ENCODE measurements around the gene CYP24A1. TPM values are rescaled to one million over a fixed set of nuclear protein-coding genes. Genes with fewer than 3 reads are reported as not detected.

CYP24A1 gene
- total and polyA plus RNA-seq, 2 of the 8 experiments (the other 6 are each of a cell fraction or from before 2014, with no cell fraction given), result not detected

- TF ChIP-seq CHD7 (IDR thresholded peaks at IDR 0.05; ENCODE audit: insufficient replicate concordance, low read length) (no peak), POLR2AphosphoS5 (IDR thresholded peaks at IDR 0.05; ENCODE audit: low read depth, low read length) (no peak), SP1 (IDR thresholded peaks at IDR 0.05; ENCODE audit: low read depth, low read length) (no peak), BACH1 (IDR thresholded peaks at IDR 0.05; ENCODE audit: low read length) (no peak), CBX8 (IDR thresholded peaks at IDR 0.05; ENCODE audit: borderline replicate concordance, low read depth, low read length) (no peak), YY1 (IDR thresholded peaks at IDR 0.05; ENCODE audit: low read depth, low read length) (no peak), KDM5A (IDR thresholded peaks at IDR 0.05; ENCODE audit: low read length) (no peak), MAX (IDR thresholded peaks at IDR 0.05) (no peak), PHF8 (conservative IDR thresholded peaks at IDR 0.05; ENCODE audit: low read depth, low read length) (no peak)
These were observed 4.6 kb downstream of the CYP24A1 start (continued) for GRCh38 chr20:54168961-54169862.
